H9 (cell line): ENCODE measurements around the gene LYSMD4. TPM values are rescaled to one million over a fixed set of nuclear protein-coding genes. Genes with fewer than 3 reads are reported as not detected.

Experiments
- DNase-seq: peaks from one replicate; pipeline ENCODE4 v3.0.0-alpha.2; 2017
- H2AFZ ChIP-seq: one replicate; pipeline ENCODE4 v1.6.1; 2013; ENCODE audit warnings: mild to moderate bottlenecking, low read length, control low read depth, moderate library complexity
- H2AK5ac ChIP-seq: 2 replicates; pipeline ENCODE4 v1.6.1; 2013; ENCODE audit warnings: low read length, control low read depth, mixed read lengths; ENCODE audit not compliant: insufficient read length
- H2BK120ac ChIP-seq: one replicate; pipeline ENCODE4 v1.6.1; 2013; ENCODE audit warnings: low read depth, mild to moderate bottlenecking, low read length, control low read depth, inconsistent platforms; ENCODE audit not compliant: poor library complexity, severe bottlenecking
- H2BK12ac ChIP-seq: 2 replicates; pipeline ENCODE4 v1.6.1; 2013; ENCODE audit warnings: low read length, control low read depth, mixed read lengths, low read depth; ENCODE audit not compliant: insufficient read length
- H2BK15ac ChIP-seq: 2 replicates; pipeline ENCODE4 v1.6.1; 2013; ENCODE audit warnings: low read depth, low read length, control low read depth
- H2BK20ac ChIP-seq: one replicate; pipeline ENCODE4 v1.6.1; 2013; ENCODE audit warnings: low read depth, mild to moderate bottlenecking, low read length, control low read depth, inconsistent platforms; ENCODE audit not compliant: poor library complexity, severe bottlenecking
- H2BK5ac ChIP-seq: 2 replicates; pipeline ENCODE4 v1.6.1; 2013; ENCODE audit warnings: low read length, control low read depth, mixed read lengths; ENCODE audit not compliant: insufficient read length
- H3K14ac ChIP-seq: 2 replicates; pipeline ENCODE4 v1.6.1; 2013; ENCODE audit warnings: low read length, control low read depth; ENCODE audit not compliant: insufficient read depth
- H3K18ac ChIP-seq: 2 replicates; pipeline ENCODE4 v1.6.1; 2013; ENCODE audit warnings: low read depth, mild to moderate bottlenecking, mixed read lengths, low read length, control low read depth; ENCODE audit not compliant: insufficient read length
- H3K23ac ChIP-seq: 2 replicates; pipeline ENCODE4 v1.6.1; 2013; ENCODE audit warnings: low read length, control low read depth, mixed read lengths, low read depth; ENCODE audit not compliant: insufficient read length
- H3K23me2 ChIP-seq: 2 replicates; pipeline ENCODE4 v1.6.1; 2013; ENCODE audit warnings: low read depth, mild to moderate bottlenecking, mixed read lengths, low read length, control low read depth; ENCODE audit not compliant: insufficient read length, poor library complexity, severe bottlenecking
- H3K27ac ChIP-seq: 2 replicates; pipeline ENCODE4 v1.5.1; 2013; ENCODE audit warnings: low read length, control low read depth, mixed read lengths, low read depth; ENCODE audit not compliant: insufficient read length
- H3K27me3 ChIP-seq: 2 replicates; pipeline ENCODE4 v1.6.1; 2013; ENCODE audit warnings: low read length, control low read depth, inconsistent platforms; ENCODE audit not compliant: insufficient read depth
- H3K4ac ChIP-seq: 2 replicates; pipeline ENCODE4 v1.6.1; 2013; ENCODE audit warnings: low read depth, mild to moderate bottlenecking, control low read depth, inconsistent platforms, low read length, moderate library complexity
- H3K4me1 ChIP-seq: 2 replicates; pipeline ENCODE4 v1.6.1; 2013; ENCODE audit warnings: low read length, control low read depth, inconsistent platforms; ENCODE audit not compliant: insufficient read depth
- H3K4me2 ChIP-seq: 2 replicates; pipeline ENCODE4 v1.6.1; 2013; ENCODE audit warnings: low read length, control low read depth, mixed read lengths; ENCODE audit not compliant: insufficient read length, insufficient read depth
- H3K56ac ChIP-seq: 2 replicates; pipeline ENCODE4 v1.6.1; 2013; ENCODE audit warnings: low read depth, mild to moderate bottlenecking, mixed read lengths, low read length, control low read depth; ENCODE audit not compliant: insufficient read length
- H3K79me1 ChIP-seq: 2 replicates; pipeline ENCODE4 v1.6.1; 2013; ENCODE audit warnings: low read depth, mild to moderate bottlenecking, moderate library complexity, low read length, control low read depth, inconsistent platforms; ENCODE audit not compliant: insufficient read depth, poor library complexity, severe bottlenecking
- H3K79me2 ChIP-seq: 2 replicates; pipeline ENCODE4 v1.6.1; 2013; ENCODE audit warnings: low read length, control low read depth, inconsistent platforms; ENCODE audit not compliant: insufficient read depth
- H3K9ac ChIP-seq: 2 replicates; pipeline ENCODE4 v1.6.1; 2013; ENCODE audit warnings: low read length, control low read depth, mixed read lengths; ENCODE audit not compliant: insufficient read length; ENCODE audit errors: extremely low read depth
- H3K9me3 ChIP-seq: one replicate; pipeline ENCODE4 v1.6.1; 2013; ENCODE audit warnings: low read depth, low read length, inconsistent platforms; ENCODE audit not compliant: control insufficient read depth
- H3T11ph ChIP-seq: one replicate; pipeline ENCODE4 v1.6.1; 2013; ENCODE audit warnings: mild to moderate bottlenecking, low read length, control low read depth, inconsistent platforms
- H4K20me1 ChIP-seq: one replicate; pipeline ENCODE4 v1.6.1; 2013; ENCODE audit not compliant: control insufficient read depth, insufficient read length, insufficient read depth
- H4K5ac ChIP-seq: 2 replicates; pipeline ENCODE4 v1.6.1; 2013; ENCODE audit warnings: low read depth, mild to moderate bottlenecking, mixed read lengths, low read length, control low read depth; ENCODE audit not compliant: insufficient read length
- H4K8ac ChIP-seq: replicated peaks from 2 replicates; pipeline ENCODE4 v1.6.1; 2013; ENCODE audit warnings: low read length, control low read depth, mixed read lengths, low read depth; ENCODE audit not compliant: insufficient read length
- H4K91ac ChIP-seq: 2 replicates; pipeline ENCODE4 v1.6.1; 2013; ENCODE audit warnings: low read depth, mild to moderate bottlenecking, moderate library complexity, mixed read lengths, low read length, control low read depth; ENCODE audit not compliant: insufficient read length
- H3K27ac Mint-ChIP-seq, 3 experiments: 2 replicates in 2 of 3; 3 replicates in 1 of 3; pipeline ENCODE4 v1.8.0; 2020 to 2021; ENCODE audit warnings: mixed read lengths in 3 of 3, mild to moderate bottlenecking in 1 of 3, moderate library complexity in 1 of 3
- H3K27me3 Mint-ChIP-seq: 2 replicates; pipeline ENCODE4 v1.8.0; 2021; ENCODE audit warnings: low read depth, mild to moderate bottlenecking, moderate library complexity, mixed read lengths
- H3K36me3 Mint-ChIP-seq, 3 experiments: 2 replicates in 2 of 3; 3 replicates in 1 of 3; pipeline ENCODE4 v1.8.0; 2020 to 2021; ENCODE audit warnings: low read depth in 3 of 3, mixed read lengths in 3 of 3; ENCODE audit not compliant: insufficient read depth in 1 of 3
- H3K4me1 Mint-ChIP-seq, 2 experiments: 2 replicates each; pipeline ENCODE4 v1.8.0; 2020; ENCODE audit warnings: mixed read lengths in 2 of 2
- H3K4me3 Mint-ChIP-seq, 2 experiments: 2 replicates in 1 of 2; 3 replicates in 1 of 2; pipeline ENCODE4 v1.8.0; 2020 to 2021; ENCODE audit warnings: mild to moderate bottlenecking in 2 of 2, mixed read lengths in 2 of 2, moderate library complexity in 1 of 2
- H3K9me3 Mint-ChIP-seq, 2 experiments: 2 replicates in 1 of 2; 3 replicates in 1 of 2; pipeline ENCODE4 v1.8.0; 2020; ENCODE audit warnings: mild to moderate bottlenecking in 2 of 2, mixed read lengths in 2 of 2, moderate library complexity in 1 of 2
- total RNA-seq: library from RNA; stranded (reverse); gene quantifications from 2 replicates; pipeline ENCODE4 v1.2.1, GENCODE V29; 2021
- TF ChIP-seq, protein P1 (sequence below): fragments of 200-600 bp; sonication (generic); conservative IDR thresholded peaks from 3 replicates; pipeline ENCODE4 v1.8.0; 2021; ENCODE audit warnings: antibody characterized with exemption, mild to moderate bottlenecking

Gene LYSMD4
- total RNA-seq, 1 experiment from 2014 or later = 10.0 TPM

DNA sequence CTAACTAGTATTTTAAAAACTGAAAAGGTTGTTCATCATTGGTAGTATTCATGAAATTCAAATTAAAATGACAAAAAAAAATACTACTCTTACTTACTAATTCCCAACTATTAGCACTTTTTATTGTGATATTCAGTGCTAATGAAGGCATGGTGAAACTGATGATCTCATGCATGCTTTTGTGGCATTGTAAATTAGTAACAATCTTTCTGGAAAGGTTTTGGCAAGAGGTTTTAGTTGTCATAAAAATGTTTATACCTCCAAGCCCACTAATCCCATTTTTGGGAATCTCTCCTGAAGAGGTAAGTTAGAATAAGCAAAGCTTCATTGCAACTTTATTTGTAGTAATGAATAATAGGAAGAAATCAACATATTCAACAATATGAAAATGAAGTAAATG lies 53.0 kb downstream of the LYSMD4 start:
- Histone ChIP-seq H3K4ac (no peak overlapping the region), H3K79me2 (no peaks in the 10 kb centered on the region), H4K20me1 (no peaks in the 10 kb centered on the region), H3K4me1 (no peaks in the 10 kb centered on the region), H3K14ac (no peak overlapping the region), H3K56ac (no peak overlapping the region), H4K91ac (no peak overlapping the region), H3K27me3 (no peaks in the 10 kb centered on the region), H2BK12ac (no peak overlapping the region), H3K27ac (no peak overlapping the region), H3K23ac (no peak overlapping the region), H3K18ac (no peak overlapping the region), H4K5ac (no peak overlapping the region), H3K9ac (no peak overlapping the region), H3K9me3 (no peaks in the 10 kb centered on the region), H3K4me2 (no peak overlapping the region), H2BK120ac (no peak overlapping the region), H2AFZ (no peak overlapping the region), H2AK5ac (no peak overlapping the region), H2BK15ac (no peak overlapping the region), H4K8ac (no peak overlapping the region), H2BK5ac (no peak overlapping the region), H3K23me2 (no peaks in the 10 kb centered on the region), H2BK20ac (no peak overlapping the region), H3K79me1 (no peaks in the 10 kb centered on the region), H3T11ph (no peak overlapping the region)
- Mint-ChIP-seq H3K27ac (no peak overlapping the region), H3K4me3 (no peak overlapping the region), H3K9me3 (peaks cover 6 to 7% of the 10 kb centered on the region in 2 experiments; a peak in 2 of 5 replicates), H3K36me3 (peaks cover 19 to 55% (median 47%) of the 10 kb centered on the region in 3 experiments), H3K4me1 (no peaks in the 10 kb centered on the region), H3K27me3 (no peaks in the 10 kb centered on the region)
- no peak for DNase-seq
- TF ChIP-seq, protein P1, sequence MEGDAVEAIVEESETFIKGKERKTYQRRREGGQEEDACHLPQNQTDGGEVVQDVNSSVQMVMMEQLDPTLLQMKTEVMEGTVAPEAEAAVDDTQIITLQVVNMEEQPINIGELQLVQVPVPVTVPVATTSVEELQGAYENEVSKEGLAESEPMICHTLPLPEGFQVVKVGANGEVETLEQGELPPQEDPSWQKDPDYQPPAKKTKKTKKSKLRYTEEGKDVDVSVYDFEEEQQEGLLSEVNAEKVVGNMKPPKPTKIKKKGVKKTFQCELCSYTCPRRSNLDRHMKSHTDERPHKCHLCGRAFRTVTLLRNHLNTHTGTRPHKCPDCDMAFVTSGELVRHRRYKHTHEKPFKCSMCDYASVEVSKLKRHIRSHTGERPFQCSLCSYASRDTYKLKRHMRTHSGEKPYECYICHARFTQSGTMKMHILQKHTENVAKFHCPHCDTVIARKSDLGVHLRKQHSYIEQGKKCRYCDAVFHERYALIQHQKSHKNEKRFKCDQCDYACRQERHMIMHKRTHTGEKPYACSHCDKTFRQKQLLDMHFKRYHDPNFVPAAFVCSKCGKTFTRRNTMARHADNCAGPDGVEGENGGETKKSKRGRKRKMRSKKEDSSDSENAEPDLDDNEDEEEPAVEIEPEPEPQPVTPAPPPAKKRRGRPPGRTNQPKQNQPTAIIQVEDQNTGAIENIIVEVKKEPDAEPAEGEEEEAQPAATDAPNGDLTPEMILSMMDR = no peak
